ENCODE data around the gene C6orf132. TPM values are rescaled to one million over a fixed set of nuclear protein-coding genes. Genes with fewer than 3 reads are reported as not detected.

The C6orf132 gene
- total and polyA plus RNA-seq, 2 of the 4 experiments (the other 2 are of a cell fraction) = 0.72 to 1.7 TPM

- dilution Hi-C loops (cut with HindIII; ENCODE audit: low sequenced_read_pairs, unreplicated experiment) = no loop called here
- POLR2A ChIA-PET (ENCODE audit: unreplicated experiment) = no interaction called here
- no peak overlapping the region for H3K27ac ChIP-seq (ENCODE audit: insufficient read depth, low read length)
- H3K4ac ChIP-seq (ENCODE audit: low read depth, low read length) = no peak overlapping the region
- H2BK20ac ChIP-seq (ENCODE audit: low read depth, low read length) = no peak overlapping the region
- no peak overlapping the region for H2AFZ ChIP-seq (replicated peaks; ENCODE audit: low read length, poor library complexity)
- H2AK9ac ChIP-seq (replicated peaks; ENCODE audit: low read depth, low read length, poor library complexity) = no peak overlapping the region
- CTCF ChIA-PET = no interaction called here
- no peak overlapping the region for H3K18ac ChIP-seq (ENCODE audit: low read depth, low read length)
- no peak overlapping the region for H2AK5ac ChIP-seq (ENCODE audit: low read depth, low read length)
- no peaks in the 10 kb centered on the region for H3K79me1 ChIP-seq (ENCODE audit: low read depth in 1 of 2, low read length in 2 of 2)
- TF ChIP-seq MAZ (IDR thresholded peaks at IDR 0.05; ENCODE audit: borderline replicate concordance, low read depth, low read length) (no peak), NFE2L2 (IDR thresholded peaks at IDR 0.05; ENCODE audit: low read depth, low read length) (no peak), MAFK (IDR thresholded peaks at IDR 0.05; ENCODE audit: low read depth, low read length) (no peak), ELK1 (IDR thresholded peaks at IDR 0.05; ENCODE audit: borderline replicate concordance, low read depth, low read length) (no peak), SMC3 (IDR thresholded peaks at IDR 0.05; ENCODE audit: low read depth, low read length) (no peak), RAD21 (IDR thresholded peaks at IDR 0.05; ENCODE audit: low read length) (no peak), MXI1 (IDR thresholded peaks at IDR 0.05; ENCODE audit: borderline replicate concordance, low read depth, low read length) (no peak), RFX5 (IDR thresholded peaks at IDR 0.05; ENCODE audit: low read depth, low read length) (no peak), RCOR1 (IDR thresholded peaks at IDR 0.05; ENCODE audit: insufficient replicate concordance, low read length) (no peak), CHD1 (IDR thresholded peaks at IDR 0.05; ENCODE audit: low read depth, low read length) (no peak)
- TF ChIP-seq, protein P1, sequence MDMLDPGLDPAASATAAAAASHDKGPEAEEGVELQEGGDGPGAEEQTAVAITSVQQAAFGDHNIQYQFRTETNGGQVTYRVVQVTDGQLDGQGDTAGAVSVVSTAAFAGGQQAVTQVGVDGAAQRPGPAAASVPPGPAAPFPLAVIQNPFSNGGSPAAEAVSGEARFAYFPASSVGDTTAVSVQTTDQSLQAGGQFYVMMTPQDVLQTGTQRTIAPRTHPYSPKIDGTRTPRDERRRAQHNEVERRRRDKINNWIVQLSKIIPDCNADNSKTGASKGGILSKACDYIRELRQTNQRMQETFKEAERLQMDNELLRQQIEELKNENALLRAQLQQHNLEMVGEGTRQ (IDR thresholded peaks at IDR 0.05; ENCODE audit: low read depth, low read length) = no peak
- no peak for DNase-seq
- H3K9me1 ChIP-seq (ENCODE audit: insufficient read depth, low read length) = no peaks in the 10 kb centered on the region; the same call in 1 of the 2 replicates
- H3K9ac ChIP-seq (ENCODE audit: low read depth, low read length) = no peak overlapping the region
- peaks cover 3% of the 10 kb centered on the region; the same call in 1 of the 2 replicates for H3K4me1 ChIP-seq (ENCODE audit: control insufficient read depth, insufficient read depth, low read length)
- intact Hi-C loops (cut with micrococcal nuclease) = no loop called here
- no peak overlapping the region for H3K56ac ChIP-seq (ENCODE audit: extremely low read depth, insufficient read depth, low read length)
- H3K14ac ChIP-seq (replicated peaks; ENCODE audit: low read depth, low read length) = no peak overlapping the region
- peaks cover 7% of the 10 kb centered on the region for H3K27me3 ChIP-seq (ENCODE audit: control insufficient read depth, insufficient read depth, low read length)
- no peak overlapping the region for H2BK5ac ChIP-seq (ENCODE audit: low read depth, low read length, poor library complexity, severe bottlenecking)
- in situ Hi-C loops (cut with MboI; ENCODE audit: low sequenced_read_pairs) = no loop called here
- BruUV-seq (replicated peaks) = no TSS peak
- H3K9me3 ChIP-seq (ENCODE audit: control insufficient read depth, insufficient read depth, low read length) = no peaks in the 10 kb centered on the region
- no peak overlapping the region for H4K5ac ChIP-seq (ENCODE audit: low read depth, low read length)
- no peak overlapping the region for H3K4me2 ChIP-seq (ENCODE audit: low read depth, low read length)
- no peak overlapping the region for H2BK15ac ChIP-seq (ENCODE audit: low read depth, low read length)
- no peak overlapping the region for H3K23ac ChIP-seq (ENCODE audit: low read depth, low read length)
- H3K36me3 ChIP-seq (ENCODE audit: control insufficient read depth, insufficient read depth, low read length) = no peaks in the 10 kb centered on the region
- no peak overlapping the region for H3K4me3 ChIP-seq (ENCODE audit: insufficient read depth, low read depth, low read length)
- no peaks in the 10 kb centered on the region for H4K20me1 ChIP-seq (ENCODE audit: insufficient read depth, low read length)
- ATAC-seq (ENCODE audit: low read depth) = no peak
- no peak overlapping the region for H2BK120ac ChIP-seq (ENCODE audit: low read depth, low read length)
- H4K91ac ChIP-seq (ENCODE audit: insufficient read depth, low read depth, low read length) = no peak overlapping the region
- H4K8ac ChIP-seq (ENCODE audit: low read depth in 2 of 2, low read length in 2 of 2) = no peak overlapping the region
Observed at GRCh38 chr6:42154461-42155209, 12.2 kb upstream of the C6orf132 start.

All from IMR-90 (cell line).